Keratinocyte (primary cell): Measurements from ENCODE around the gene SYNE1. TPM values are rescaled to one million over a fixed set of nuclear protein-coding genes. Genes with fewer than 3 reads are reported as not detected.

Experiments used
- DNase-seq: peaks from one replicate; pipeline ENCODE4 v3.0.0-alpha.2; 2011; ENCODE audit warnings: low read depth, missing footprints, low spot score
- FAIRE-seq: peaks from 2 replicates; lab custom pipeline; 2011; peaks lifted over from hg19 to GRCh38; lab: Jason Lieb, UNC
- H2AFZ ChIP-seq: 2 replicates; pipeline ENCODE4 v1.6.0; 2012; ENCODE audit warnings: low read length, control low read depth, inconsistent platforms; ENCODE audit not compliant: control insufficient read depth
- H3K27ac ChIP-seq: 2 replicates; pipeline ENCODE4 v1.5.1; 2011; ENCODE audit warnings: low read length; ENCODE audit not compliant: control insufficient read depth, insufficient read depth
- H3K27me3 ChIP-seq: 3 replicates; pipeline ENCODE4 v1.6.0; 2011; ENCODE audit warnings: low read length; ENCODE audit not compliant: control insufficient read depth, insufficient read depth; ENCODE audit errors: extremely low read depth
- H3K36me3 ChIP-seq, 2 experiments: 2 replicates in 1 of 2; 3 replicates in 1 of 2; pipeline ENCODE4 v1.5.1; 2011; ENCODE audit warnings: low read length in 2 of 2, mild to moderate bottlenecking in 1 of 2; ENCODE audit not compliant: control insufficient read depth in 2 of 2, insufficient read depth in 2 of 2; ENCODE audit errors: extremely low read depth in 1 of 2
- H3K4me1 ChIP-seq: 3 replicates; pipeline ENCODE4 v1.5.1; 2011; ENCODE audit warnings: low read length; ENCODE audit not compliant: control insufficient read depth, insufficient read depth; ENCODE audit errors: extremely low read depth
- H3K4me2 ChIP-seq: 3 replicates; pipeline ENCODE4 v1.6.0; 2011; ENCODE audit warnings: low read depth, low read length; ENCODE audit not compliant: control insufficient read depth, insufficient read depth; ENCODE audit errors: extremely low read depth
- H3K4me3 ChIP-seq, 3 experiments: fragments of 200-600 bp in 1 of 3; sonication (generic) in 1 of 3; 2 replicates in 2 of 3; 3 replicates in 1 of 3; pipeline ENCODE4 v1.5.1; 2011 to 2016; ENCODE audit warnings: low read length in 3 of 3, mild to moderate bottlenecking in 3 of 3, control low read depth in 2 of 3, inconsistent platforms in 1 of 3, low read depth in 1 of 3, mixed read lengths in 1 of 3, mixed run types in 1 of 3, moderate library complexity in 1 of 3; ENCODE audit not compliant: control insufficient read depth in 2 of 3, insufficient read depth in 2 of 3; ENCODE audit errors: extremely low read depth in 1 of 3
- H3K79me2 ChIP-seq: 2 replicates; pipeline ENCODE4 v1.6.0; 2012; ENCODE audit warnings: low read length; ENCODE audit not compliant: control insufficient read depth, insufficient read depth
- H3K9ac ChIP-seq: 3 replicates; pipeline ENCODE4 v1.6.0; 2011; ENCODE audit warnings: low read length; ENCODE audit not compliant: control insufficient read depth, insufficient read depth; ENCODE audit errors: extremely low read depth
- H3K9me1 ChIP-seq: 3 replicates; pipeline ENCODE4 v1.6.0; 2011; ENCODE audit warnings: low read length; ENCODE audit not compliant: control insufficient read depth, insufficient read depth; ENCODE audit errors: extremely low read depth
- H3K9me3 ChIP-seq: 2 replicates; pipeline ENCODE4 v1.5.1; 2012; ENCODE audit warnings: low read depth, low read length; ENCODE audit not compliant: control insufficient read depth
- H4K20me1 ChIP-seq: 3 replicates; pipeline ENCODE4 v1.6.0; 2011; ENCODE audit warnings: low read length; ENCODE audit not compliant: control insufficient read depth, insufficient read depth; ENCODE audit errors: extremely low read depth
- EZH2 ChIP-seq: IDR thresholded peaks from one replicate; pipeline ENCODE4 v1.6.1; 2012; ENCODE audit warnings: inconsistent platforms, mild to moderate bottlenecking, low read length, moderate library complexity
- dilution Hi-C: fragments of 300-500 bp; cut with MboI; formaldehyde crosslinking; loops from one replicate; pipeline ENCODE4 v1.7.0; 2020; ENCODE audit warnings: low sequenced_read_pairs; ENCODE audit not compliant: extremely low pct_ligation_motif_present
- polyA plus RNA-seq, 5 experiments: library from polyadenylated mRNA; depleted of rRNA in 3 of 5; stranded (reverse) in 3 of 5; stranded (forward) in 1 of 5; unstranded in 1 of 5; fragments of >200 nt; gene quantifications; 1 replicate in 1 of 5; 2 replicates in 3 of 5; 3 replicates in 1 of 5; pipeline versions ENCODE4 v1.2.1 to v1.2.3, GENCODE V29; 2011 to 2012; ENCODE audit warnings: missing spikeins in 2 of 5, low read depth in 1 of 5, low replicate concordance in 1 of 5
- TF ChIP-seq, protein P1 (sequence below), 3 experiments: IDR thresholded peaks in 1 of 3; conservative IDR thresholded peaks in 1 of 3; optimal IDR thresholded peaks in 1 of 3; 2 replicates in 2 of 3; 3 replicates in 1 of 3; pipeline versions ENCODE3 to v1.5.1; 2011; ENCODE audit warnings: low read length in 3 of 3, mild to moderate bottlenecking in 3 of 3, moderate library complexity in 2 of 3, control low read depth in 1 of 3, inconsistent platforms in 1 of 3; ENCODE audit not compliant: insufficient read depth in 2 of 3; ENCODE audit errors: extremely low read depth in 1 of 3

The SYNE1 gene
- polyA plus RNA-seq, 1 donor (not counting 4 experiments of a cell fraction or from before 2014, with no cell fraction given), result 4.0 TPM

DNA sequence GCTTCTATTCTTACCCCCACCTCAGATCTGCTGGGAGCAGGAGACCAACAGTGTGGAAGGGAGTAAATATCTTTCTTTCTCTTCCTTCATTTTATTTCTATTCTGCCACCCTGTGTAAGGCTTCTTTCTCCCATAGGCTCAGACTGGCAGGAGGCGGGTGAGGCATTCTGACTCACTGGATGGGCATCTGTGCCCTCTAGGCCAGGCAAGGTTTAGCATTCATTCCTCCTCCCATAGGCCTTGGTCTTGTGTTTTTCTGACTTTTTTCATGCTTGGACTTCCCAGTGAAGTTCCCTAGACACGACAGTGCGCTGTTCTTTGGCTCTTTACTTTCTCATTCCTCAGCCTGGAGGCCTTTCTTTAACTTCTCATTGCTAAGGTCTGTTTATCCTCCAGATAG lies 235.2 kb downstream of the SYNE1 start:
- H3K27me3 ChIP-seq, result no peaks in the 10 kb centered on the region
- H3K9ac ChIP-seq, result peak overlapping the region; percentile 2
- H3K4me2 ChIP-seq, result peak overlapping the region; percentile 84
- no peaks in the 10 kb centered on the region for H3K9me3 ChIP-seq
- no peaks in the 10 kb centered on the region for H3K79me2 ChIP-seq
- TF ChIP-seq, protein P1, sequence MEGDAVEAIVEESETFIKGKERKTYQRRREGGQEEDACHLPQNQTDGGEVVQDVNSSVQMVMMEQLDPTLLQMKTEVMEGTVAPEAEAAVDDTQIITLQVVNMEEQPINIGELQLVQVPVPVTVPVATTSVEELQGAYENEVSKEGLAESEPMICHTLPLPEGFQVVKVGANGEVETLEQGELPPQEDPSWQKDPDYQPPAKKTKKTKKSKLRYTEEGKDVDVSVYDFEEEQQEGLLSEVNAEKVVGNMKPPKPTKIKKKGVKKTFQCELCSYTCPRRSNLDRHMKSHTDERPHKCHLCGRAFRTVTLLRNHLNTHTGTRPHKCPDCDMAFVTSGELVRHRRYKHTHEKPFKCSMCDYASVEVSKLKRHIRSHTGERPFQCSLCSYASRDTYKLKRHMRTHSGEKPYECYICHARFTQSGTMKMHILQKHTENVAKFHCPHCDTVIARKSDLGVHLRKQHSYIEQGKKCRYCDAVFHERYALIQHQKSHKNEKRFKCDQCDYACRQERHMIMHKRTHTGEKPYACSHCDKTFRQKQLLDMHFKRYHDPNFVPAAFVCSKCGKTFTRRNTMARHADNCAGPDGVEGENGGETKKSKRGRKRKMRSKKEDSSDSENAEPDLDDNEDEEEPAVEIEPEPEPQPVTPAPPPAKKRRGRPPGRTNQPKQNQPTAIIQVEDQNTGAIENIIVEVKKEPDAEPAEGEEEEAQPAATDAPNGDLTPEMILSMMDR (optimal IDR thresholded peaks at IDR 0.05 in 1 of 3, IDR thresholded peaks at IDR 0.05 in 1 of 3, conservative IDR thresholded peaks at IDR 0.05 in 1 of 3; ENCODE audit: extremely low read depth in 1 of 3, insufficient read depth in 2 of 3, low read length in 3 of 3), result no peak
- TF ChIP-seq EZH2, result no peak
- DNase-seq, result peak; percentile 71
- H3K4me1 ChIP-seq, result peaks cover 20% of the 10 kb centered on the region
- peak overlapping the region; percentile 92 for H2AFZ ChIP-seq
- dilution Hi-C loops, result no loop called here
- H3K36me3 ChIP-seq, result no peaks in the 10 kb centered on the region
- no peaks in the 10 kb centered on the region for H3K9me1 ChIP-seq
- H4K20me1 ChIP-seq, result no peaks in the 10 kb centered on the region
- peak overlapping the region; percentile 73 for H3K27ac ChIP-seq
- FAIRE-seq, result peak; percentile 96
- peak overlapping the region in 2 of 3 experiments; percentile 36 to 48 for H3K4me3 ChIP-seq

DNA sequence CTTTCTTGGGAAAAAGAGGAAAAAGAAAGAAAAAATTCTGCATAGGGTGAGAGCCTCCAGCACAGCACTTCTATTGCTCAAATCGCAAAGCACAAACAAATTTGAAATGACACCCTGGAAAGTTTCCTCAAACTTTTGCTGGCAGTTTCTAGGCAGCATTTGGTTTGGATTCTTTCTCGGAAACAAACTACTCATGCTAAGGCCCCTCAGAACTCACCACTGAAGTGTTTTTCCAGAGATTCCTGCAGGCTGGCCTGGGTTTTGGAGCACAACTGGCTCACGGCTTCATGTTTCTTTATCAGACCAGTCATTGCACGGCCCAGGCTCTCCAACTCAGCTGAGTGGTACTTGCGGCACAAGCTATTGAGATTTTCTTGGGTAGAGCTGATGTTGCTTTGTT lies 237.8 kb downstream of the SYNE1 start:
- TF ChIP-seq, protein P1 (optimal IDR thresholded peaks at IDR 0.05 in 1 of 3, IDR thresholded peaks at IDR 0.05 in 1 of 3, conservative IDR thresholded peaks at IDR 0.05 in 1 of 3; ENCODE audit: extremely low read depth in 1 of 3, insufficient read depth in 2 of 3, low read length in 3 of 3), result no peak
- no peak for TF ChIP-seq EZH2
- Histone ChIP-seq H3K9me3 (no peaks in the 10 kb centered on the region), H3K36me3 (no peaks in the 10 kb centered on the region), H3K4me2 (no peak overlapping the region), H3K4me1 (peaks cover 20% of the 10 kb centered on the region), H3K9me1 (no peaks in the 10 kb centered on the region), H3K27me3 (no peaks in the 10 kb centered on the region), H3K27ac (no peak overlapping the region), H3K79me2 (no peaks in the 10 kb centered on the region), H3K4me3 (no peak overlapping the region), H3K9ac (no peak overlapping the region), H2AFZ (no peak overlapping the region), H4K20me1 (no peaks in the 10 kb centered on the region)
- no peak for DNase-seq
- dilution Hi-C loops, result no loop called here
- FAIRE-seq, result no peak
